HepG2 (cell line): ENCODE data around the gene UBFD1. TPM values are rescaled to one million over a fixed set of nuclear protein-coding genes. Genes with fewer than 3 reads are reported as not detected.

Experiments
- ATAC-seq: fragments of 200-7000 bp; cut with Tn5 transposase; 3 replicates; pipeline ENCODE4 v1.9.1; 2020; ENCODE audit warnings: mild to moderate bottlenecking, moderate library complexity
- BruUV-seq: library from RNA; stranded (reverse); fragments of 400-500 nt; replicated peaks from 2 replicates; lab custom pipeline; 2021; lab: Mats Ljungman, UMichigan
- CTCF ChIA-PET: fragments of 300-600 bp; formaldehyde crosslinking; extraction: SDS; loops from one replicate; lab custom pipeline; 2021; ENCODE audit warnings: low total read pairs, inconsistent platforms, low intra/inter-chr PET ratio; lab: Yijun Ruan, JAX
- POLR2A ChIA-PET: fragments of 350-600 bp; sonication (Branson Sonifier 250); formaldehyde crosslinking; loops from one replicate; lab custom pipeline; 2020; ENCODE audit warnings: antibody characterized with exemption, inconsistent platforms; lab: Yijun Ruan, JAX
- DNase-seq: peaks from one replicate; pipeline ENCODE4 v3.0.0-alpha.2; 2015; ENCODE audit warnings: low spot score
- FAIRE-seq: peaks from 3 replicates; lab custom pipeline; 2011; peaks lifted over from hg19 to GRCh38; lab: Jason Lieb, UNC
- H2AFZ ChIP-seq: one replicate; pipeline ENCODE4 v1.6.1; 2011; ENCODE audit warnings: low read length, inconsistent platforms
- H3K27ac ChIP-seq: fragments of 300-600 bp; 3 replicates; pipeline ENCODE4 v1.8.0; 2011; ENCODE audit warnings: mixed run types, mild to moderate bottlenecking, mixed read lengths, low read length, inconsistent platforms; ENCODE audit not compliant: insufficient read depth; ENCODE audit errors: extremely low read length
- H3K27me3 ChIP-seq, 2 experiments: fragments of 200-600 bp in 1 of 2; 2 replicates in 1 of 2; 3 replicates in 1 of 2; pipeline versions ENCODE4 v1.6.0 to v1.8.0; 2011; ENCODE audit warnings: low read length in 2 of 2, mild to moderate bottlenecking in 2 of 2, moderate library complexity in 2 of 2, inconsistent platforms in 1 of 2; ENCODE audit not compliant: insufficient read depth in 2 of 2, control insufficient read depth in 1 of 2
- H3K36me3 ChIP-seq, 2 experiments: fragments of 200-600 bp in 1 of 2; replicated peaks in 1 of 2; 2 replicates in 1 of 2; 3 replicates in 1 of 2; pipeline versions ENCODE4 v1.5.1 to v1.8.0; 2011; ENCODE audit warnings: low read length in 2 of 2, inconsistent platforms in 1 of 2; ENCODE audit not compliant: insufficient read depth in 2 of 2, control insufficient read depth in 1 of 2
- H3K4me1 ChIP-seq: 2 replicates; pipeline ENCODE4 v1.5.1; 2012; ENCODE audit warnings: low read length, inconsistent platforms; ENCODE audit not compliant: insufficient read depth
- H3K4me2 ChIP-seq: 2 replicates; pipeline ENCODE4 v1.6.0; 2011; ENCODE audit warnings: low read depth, low read length, inconsistent platforms
- H3K4me3 ChIP-seq, 3 experiments: fragments of 200-600 bp in 1 of 3; sonication (generic), shearing (Covaris generic) in 1 of 3; replicated peaks in 1 of 3; 2 replicates each; pipeline ENCODE4 v1.5.1; 2011 to 2016; ENCODE audit warnings: low read length in 3 of 3, inconsistent platforms in 2 of 3, low read depth in 2 of 3, mild to moderate bottlenecking in 2 of 3, control low read depth in 1 of 3, mixed read lengths in 1 of 3; ENCODE audit not compliant: insufficient read depth in 1 of 3
- H3K79me2 ChIP-seq: one replicate; pipeline ENCODE4 v1.6.1; 2011; ENCODE audit warnings: low read length, inconsistent platforms; ENCODE audit not compliant: insufficient read depth
- H3K9ac ChIP-seq: 2 replicates; pipeline ENCODE4 v1.6.0; 2011; ENCODE audit warnings: mild to moderate bottlenecking, low read depth, low read length, inconsistent platforms; ENCODE audit not compliant: insufficient read depth
- H3K9me3 ChIP-seq: 2 replicates; pipeline ENCODE4 v1.5.1; 2012; ENCODE audit warnings: mild to moderate bottlenecking, low read length
- H4K20me1 ChIP-seq: 2 replicates; pipeline ENCODE4 v1.6.0; 2011; ENCODE audit warnings: inconsistent platforms, mild to moderate bottlenecking, low read length, moderate library complexity; ENCODE audit not compliant: insufficient read depth
- ATM ChIP-seq: fragments of 450-650 bp; IDR thresholded peaks from 2 replicates; pipeline ENCODE4 v1.7.1; 2017; ENCODE audit warnings: mild to moderate bottlenecking, borderline replicate concordance
- NR2F1 ChIP-seq, 2 experiments: fragments of 450-650 bp in 1 of 2; formaldehyde crosslinking in 1 of 2; IDR thresholded peaks; 2 replicates each; pipeline versions ENCODE4 v1.5.0 to v1.6.1; 2016 to 2020; ENCODE audit warnings: mild to moderate bottlenecking in 1 of 2, missing compliant biosample characterization in 1 of 2, missing genetic modification reagents in 1 of 2, moderate library complexity in 1 of 2
- PHF20 ChIP-seq: sonication (generic); formaldehyde crosslinking; IDR thresholded peaks from 2 replicates; pipeline ENCODE4 v1.5.0; 2020; ENCODE audit warnings: mild to moderate bottlenecking, missing genetic modification reagents
- POLR2AphosphoS5 ChIP-seq: IDR thresholded peaks from 2 replicates; pipeline ENCODE4 v1.6.1; 2012; ENCODE audit warnings: low read depth, low read length
- RBM39 ChIP-seq: fragments of 200-400 bp; formaldehyde crosslinking; IDR thresholded peaks from one replicate; pipeline ENCODE4 v1.6.1; 2018; ENCODE audit warnings: antibody characterized with exemption, mild to moderate bottlenecking, low read depth, low read length; ENCODE audit not compliant: poor library complexity, severe bottlenecking
- SRSF9 ChIP-seq: fragments of 200-400 bp; formaldehyde crosslinking; IDR thresholded peaks from 2 replicates; pipeline ENCODE4 v1.6.1; 2018; ENCODE audit warnings: borderline replicate concordance, mild to moderate bottlenecking, low read depth, low read length; ENCODE audit not compliant: insufficient read depth, poor library complexity, severe bottlenecking
- ZMYM3 ChIP-seq: sonication (generic); formaldehyde crosslinking; IDR thresholded peaks from 2 replicates; pipeline ENCODE4 v1.5.1; 2020; ENCODE audit warnings: mild to moderate bottlenecking, missing genetic modification reagents
- ZNF12 ChIP-seq: sonication (generic); formaldehyde crosslinking; IDR thresholded peaks from 2 replicates; pipeline ENCODE4 v1.5.0; 2020; ENCODE audit warnings: missing genetic modification reagents
- ZNF616 ChIP-seq: sonication (generic); formaldehyde crosslinking; IDR thresholded peaks from 2 replicates; pipeline ENCODE4 v1.5.0; 2020; ENCODE audit warnings: low read depth, mild to moderate bottlenecking, missing genetic modification reagents
- WGBS: methylation state at CpG from one replicate; pipeline ENCODE4 v1.1.6; 2017; ENCODE audit warnings: low lambda C conversion rate; 5-methylcytosine and 5-hydroxymethylcytosine counted together
- in situ Hi-C: cut with HindIII; loops from 2 replicates; pipeline ENCODE4 v1.10.0; 2017; ENCODE audit warnings: low pct_unique_long_range_greater_than_20kb; ENCODE audit not compliant: extremely low pct_ligation_motif_present
- intact Hi-C: fragments of 100-400 bp; cut with micrococcal nuclease; formaldehyde crosslinking; loops from one replicate; pipeline ENCODE4 v1.10.0; 2022; ENCODE audit not compliant: unreplicated experiment
- polyA plus RNA-seq, 8 experiments: library from polyadenylated mRNA; depleted of rRNA in 3 of 8; stranded (reverse) in 7 of 8; unstranded in 1 of 8; fragments of >200 nt; fragmentation: Illumina TruSeq in 4 of 8; extraction: Trizol in 4 of 8; gene quantifications; 2 replicates each; pipeline versions ENCODE4 v1.2.1 to v1.2.3, GENCODE V29; 2011 to 2016; ENCODE audit warnings: low read depth in 4 of 8, missing spikeins in 1 of 8, mixed read lengths in 1 of 8; ENCODE audit not compliant: insufficient read depth in 1 of 8
- total RNA-seq, 5 experiments: library from RNA; depleted of rRNA; stranded (reverse); fragments of >200 nt; fragmentation: Illumina TruSeq; extraction: Trizol; gene quantifications; 2 replicates each; pipeline ENCODE4 v1.2.3, GENCODE V29; 2016; ENCODE audit warnings: low read depth in 1 of 5
- TF ChIP-seq, protein P1 (sequence below): sonication (generic); formaldehyde crosslinking; IDR thresholded peaks from 2 replicates; pipeline ENCODE4 v1.5.0; 2020; ENCODE audit warnings: mild to moderate bottlenecking, missing genetic modification reagents, borderline replicate concordance
- TF ChIP-seq, protein P2 (sequence below): sonication (generic); formaldehyde crosslinking; IDR thresholded peaks from 2 replicates; pipeline ENCODE4 v1.4.0; 2020; ENCODE audit warnings: mild to moderate bottlenecking, missing genetic modification reagents
- TF ChIP-seq, protein P3 (sequence below): sonication (generic); formaldehyde crosslinking; IDR thresholded peaks from 2 replicates; pipeline ENCODE4 v1.8.0; 2022; ENCODE audit warnings: missing genetic modification reagents, low read depth, mild to moderate bottlenecking, borderline replicate concordance
- TF ChIP-seq, protein P4 (sequence below): sonication (generic); formaldehyde crosslinking; IDR thresholded peaks from 2 replicates; pipeline ENCODE4 v1.8.0; 2022; ENCODE audit warnings: missing genetic modification reagents, mild to moderate bottlenecking, moderate library complexity, borderline replicate concordance

Gene UBFD1
- total and polyA plus RNA-seq, 2 of the 13 experiments (the other 11 are each of a cell fraction or from before 2014, with no cell fraction given) = 100 to 111 TPM

DNA sequence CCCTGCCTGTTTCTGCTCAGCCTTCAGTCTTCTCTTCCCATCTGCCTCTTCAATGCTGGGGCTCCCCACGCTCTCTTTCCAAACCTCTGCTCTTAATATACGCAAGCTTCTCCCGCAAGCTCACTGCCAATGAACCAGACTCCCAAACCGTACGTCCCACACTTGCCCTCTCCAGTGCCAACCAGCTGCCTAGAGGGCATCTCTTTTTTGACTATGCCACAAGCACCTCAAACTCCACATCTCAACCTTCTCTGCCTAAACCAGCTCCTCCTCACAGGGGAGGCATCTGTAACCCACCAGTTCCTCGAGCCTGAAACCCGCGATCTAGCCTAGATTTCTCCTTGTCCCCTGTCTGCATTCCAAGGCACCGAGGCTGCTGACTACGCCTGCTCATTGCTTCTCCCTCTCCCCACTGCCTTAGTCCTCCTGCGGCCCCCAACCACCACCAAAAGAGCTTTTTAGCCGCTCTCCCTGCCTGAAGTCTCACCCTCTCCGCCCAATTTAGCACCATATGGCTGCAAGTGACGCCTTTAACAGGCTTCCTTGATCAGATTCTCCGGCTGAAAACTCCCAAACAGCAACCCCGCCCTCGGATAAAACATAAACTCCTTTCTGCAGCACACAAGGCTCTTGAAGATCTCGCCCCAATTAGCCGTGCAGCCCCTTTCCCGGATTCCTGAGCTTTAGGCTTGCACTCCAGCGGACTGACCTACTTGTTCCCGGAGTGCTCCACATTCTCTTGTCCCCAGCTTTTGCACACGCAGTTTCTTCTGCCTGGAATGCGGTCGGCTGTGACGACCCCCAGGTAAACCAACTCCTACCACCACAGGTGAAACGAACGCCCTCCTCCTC lies 48.7 kb upstream of the UBFD1 start:
- Histone ChIP-seq H3K36me3 (peaks cover 0 to 18% of the 10 kb centered on the region in 2 experiments; a peak in 1 of 5 replicates), H3K27ac (peak overlapping the region; percentile 74), H3K27me3 (no peaks in the 10 kb centered on the region; a peak in 1 of 5 replicates), H3K4me3 (peak overlapping the region; percentile 75 to 92 (median 91)), H3K4me2 (peak overlapping the region; percentile 98), H3K4me1 (peaks cover 82% of the 10 kb centered on the region), H2AFZ (no peak overlapping the region), H3K9me3 (no peaks in the 10 kb centered on the region), H3K79me2 (peaks cover 63% of the 10 kb centered on the region), H4K20me1 (peaks cover 52% of the 10 kb centered on the region), H3K9ac (peak overlapping the region; percentile 96)
- POLR2A ChIA-PET = interaction anchor here (0.8 to 2.8 kb wide), 7 partner anchors 10 to 135 kb away, joined by 3 to 24 read pairs (median 5); partner anchors contain the start of genes EARS2 and UBFD1
- peak; percentile 15 for FAIRE-seq
- CTCF ChIA-PET = no interaction called here
- 29% methylated on average over 28 of the region's 28 CpGs for WGBS
- in situ Hi-C loops = no loop called here
- BruUV-seq = no TSS peak
- intact Hi-C loops = loop anchor here (2.0 kb wide), 1 partner anchor 32 kb away; no protein-coding TSS in a partner anchor
- peak; percentile 2 for ATAC-seq
- no peak for DNase-seq
- TF ChIP-seq ZNF616 (CRISPR knock-in tag) = 0 out of 2 replicates have a peak, but pooled peaks have one; percentile 38
- TF ChIP-seq, protein P1, sequence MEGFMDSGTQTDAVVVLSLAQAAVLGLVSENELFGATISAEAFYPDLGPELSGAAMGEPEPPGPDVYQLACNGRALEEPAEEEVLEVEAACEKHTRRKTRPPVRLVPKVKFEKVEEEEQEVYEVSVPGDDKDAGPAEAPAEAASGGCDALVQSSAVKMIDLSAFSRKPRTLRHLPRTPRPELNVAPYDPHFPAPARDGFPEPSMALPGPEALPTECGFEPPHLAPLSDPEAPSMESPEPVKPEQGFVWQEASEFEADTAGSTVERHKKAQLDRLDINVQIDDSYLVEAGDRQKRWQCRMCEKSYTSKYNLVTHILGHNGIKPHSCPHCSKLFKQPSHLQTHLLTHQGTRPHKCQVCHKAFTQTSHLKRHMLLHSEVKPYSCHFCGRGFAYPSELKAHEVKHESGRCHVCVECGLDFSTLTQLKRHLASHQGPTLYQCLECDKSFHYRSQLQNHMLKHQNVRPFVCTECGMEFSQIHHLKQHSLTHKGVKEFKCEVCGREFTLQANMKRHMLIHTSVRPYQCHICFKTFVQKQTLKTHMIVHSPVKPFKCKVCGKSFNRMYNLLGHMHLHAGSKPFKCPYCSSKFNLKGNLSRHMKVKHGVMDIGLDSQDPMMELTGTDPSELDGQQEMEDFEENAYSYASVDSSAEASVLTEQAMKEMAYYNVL (CRISPR knock-in tag) = no peak
- TF ChIP-seq ZMYM3 (CRISPR knock-in tag) = 0 out of 2 replicates have a peak, but pooled peaks have one; percentile 22
- TF ChIP-seq, protein P2, sequence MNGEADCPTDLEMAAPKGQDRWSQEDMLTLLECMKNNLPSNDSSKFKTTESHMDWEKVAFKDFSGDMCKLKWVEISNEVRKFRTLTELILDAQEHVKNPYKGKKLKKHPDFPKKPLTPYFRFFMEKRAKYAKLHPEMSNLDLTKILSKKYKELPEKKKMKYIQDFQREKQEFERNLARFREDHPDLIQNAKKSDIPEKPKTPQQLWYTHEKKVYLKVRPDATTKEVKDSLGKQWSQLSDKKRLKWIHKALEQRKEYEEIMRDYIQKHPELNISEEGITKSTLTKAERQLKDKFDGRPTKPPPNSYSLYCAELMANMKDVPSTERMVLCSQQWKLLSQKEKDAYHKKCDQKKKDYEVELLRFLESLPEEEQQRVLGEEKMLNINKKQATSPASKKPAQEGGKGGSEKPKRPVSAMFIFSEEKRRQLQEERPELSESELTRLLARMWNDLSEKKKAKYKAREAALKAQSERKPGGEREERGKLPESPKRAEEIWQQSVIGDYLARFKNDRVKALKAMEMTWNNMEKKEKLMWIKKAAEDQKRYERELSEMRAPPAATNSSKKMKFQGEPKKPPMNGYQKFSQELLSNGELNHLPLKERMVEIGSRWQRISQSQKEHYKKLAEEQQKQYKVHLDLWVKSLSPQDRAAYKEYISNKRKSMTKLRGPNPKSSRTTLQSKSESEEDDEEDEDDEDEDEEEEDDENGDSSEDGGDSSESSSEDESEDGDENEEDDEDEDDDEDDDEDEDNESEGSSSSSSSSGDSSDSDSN (CRISPR knock-in tag) = peak; percentile 44; the same call in 1 of the 2 replicates
- no peak for TF ChIP-seq ATM
- no peak for TF ChIP-seq SRSF9
- TF ChIP-seq, protein P3, sequence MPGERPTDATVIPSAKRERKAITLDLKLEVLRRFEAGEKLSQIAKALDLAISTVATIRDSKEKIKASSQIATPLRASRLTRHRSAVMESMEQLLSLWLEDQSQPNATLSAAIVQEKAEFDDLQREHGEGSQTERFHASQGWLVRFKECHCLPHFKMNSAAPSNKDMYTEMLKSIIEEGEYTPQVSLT (CRISPR knock-in tag) = no peak
- TF ChIP-seq RBM39 = no peak
- TF ChIP-seq ZNF12 (CRISPR knock-in tag) = no peak
- TF ChIP-seq NR2F1 (CRISPR knock-in tag; IDR thresholded peaks at IDR 0.05) = no peak; a peak in 1 of 4 replicates
- 0 out of 2 replicates have a peak, but pooled peaks have one; percentile 9 for TF ChIP-seq POLR2AphosphoS5
- TF ChIP-seq, protein P4, sequence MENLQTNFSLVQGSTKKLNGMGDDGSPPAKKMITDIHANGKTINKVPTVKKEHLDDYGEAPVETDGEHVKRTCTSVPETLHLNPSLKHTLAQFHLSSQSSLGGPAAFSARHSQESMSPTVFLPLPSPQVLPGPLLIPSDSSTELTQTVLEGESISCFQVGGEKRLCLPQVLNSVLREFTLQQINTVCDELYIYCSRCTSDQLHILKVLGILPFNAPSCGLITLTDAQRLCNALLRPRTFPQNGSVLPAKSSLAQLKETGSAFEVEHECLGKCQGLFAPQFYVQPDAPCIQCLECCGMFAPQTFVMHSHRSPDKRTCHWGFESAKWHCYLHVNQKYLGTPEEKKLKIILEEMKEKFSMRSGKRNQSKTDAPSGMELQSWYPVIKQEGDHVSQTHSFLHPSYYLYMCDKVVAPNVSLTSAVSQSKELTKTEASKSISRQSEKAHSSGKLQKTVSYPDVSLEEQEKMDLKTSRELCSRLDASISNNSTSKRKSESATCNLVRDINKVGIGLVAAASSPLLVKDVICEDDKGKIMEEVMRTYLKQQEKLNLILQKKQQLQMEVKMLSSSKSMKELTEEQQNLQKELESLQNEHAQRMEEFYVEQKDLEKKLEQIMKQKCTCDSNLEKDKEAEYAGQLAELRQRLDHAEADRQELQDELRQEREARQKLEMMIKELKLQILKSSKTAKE (CRISPR knock-in tag) = no peak
- TF ChIP-seq PHF20 (CRISPR knock-in tag) = no peak
